K562 (cell line): ENCODE measurements around the gene ACSS2. TPM values are rescaled to one million over a fixed set of nuclear protein-coding genes. Genes with fewer than 3 reads are reported as not detected.

ENCODE experiments used
- ESRRB ChIP-seq: fragments of 250-450 bp; sonication (Bioruptor Pico); IDR thresholded peaks from 2 replicates; pipeline ENCODE4 v1.5.0; 2020; ENCODE audit warnings: mild to moderate bottlenecking, moderate library complexity, borderline replicate concordance
- FOXA3 ChIP-seq, 2 experiments: fragments of 450-650 bp in 1 of 2; sonication (generic) in 1 of 2; formaldehyde crosslinking; IDR thresholded peaks in 1 of 2; conservative IDR thresholded peaks in 1 of 2; 2 replicates each; pipeline versions ENCODE4 v1.4.0 to v1.8.0; 2020 to 2022; ENCODE audit warnings: mild to moderate bottlenecking in 2 of 2, missing genetic modification reagents in 1 of 2
- FOXM1 ChIP-seq, 2 experiments: fragments of 450-650 bp in 1 of 2; sonication (generic) in 1 of 2; formaldehyde crosslinking in 1 of 2; IDR thresholded peaks; 2 replicates each; pipeline versions ENCODE4 v1.6.1 to v1.9.0; 2017 to 2022; ENCODE audit warnings: low read depth in 2 of 2, mild to moderate bottlenecking in 2 of 2, missing genetic modification reagents in 1 of 2, moderate library complexity in 1 of 2
- HCFC1 ChIP-seq: IDR thresholded peaks from 2 replicates; pipeline ENCODE4 v1.6.1; 2012; ENCODE audit warnings: low read depth, low read length, improper control_type of control experiment
- MGA ChIP-seq: fragments of 450-650 bp; IDR thresholded peaks from 2 replicates; pipeline ENCODE4 v1.6.1; 2016; ENCODE audit warnings: mild to moderate bottlenecking, moderate library complexity
- NFIC ChIP-seq: fragments of 450-650 bp; IDR thresholded peaks from 2 replicates; pipeline ENCODE4 v1.6.1; 2017; ENCODE audit warnings: mild to moderate bottlenecking, inconsistent platforms
- POU5F1 ChIP-seq: fragments of 150-350 bp; IDR thresholded peaks from 2 replicates; pipeline ENCODE4 v1.6.1; 2014; ENCODE audit warnings: borderline replicate concordance, low read length, low read depth, mild to moderate bottlenecking; ENCODE audit not compliant: partially characterized antibody
- RBM14 ChIP-seq: fragments of 200-400 bp; formaldehyde crosslinking; IDR thresholded peaks from 2 replicates; pipeline ENCODE4 v1.6.1; 2018; ENCODE audit warnings: low read depth, mild to moderate bottlenecking, low read length, moderate library complexity, borderline replicate concordance; ENCODE audit not compliant: insufficient read depth
- ZNF431 ChIP-seq: sonication (generic); formaldehyde crosslinking; IDR thresholded peaks from 2 replicates; pipeline ENCODE4 v1.8.0; 2022; ENCODE audit warnings: mild to moderate bottlenecking, missing genetic modification reagents
- ZSCAN29 ChIP-seq: fragments of 450-650 bp; IDR thresholded peaks from 2 replicates; pipeline ENCODE4 v1.6.1; 2017
- polyA plus RNA-seq, 8 experiments: library from polyadenylated mRNA; depleted of rRNA in 4 of 8; stranded (reverse) in 5 of 8; unstranded in 3 of 8; fragments of >200 nt; fragmentation: Nextera tagmentation in 2 of 8; fragmentation: Illumina TruSeq in 1 of 8; extraction: Ambion mirVana in 2 of 8; extraction: Trizol in 1 of 8; gene quantifications; 2 replicates each; pipeline versions ENCODE4 v1.2.1 to v1.2.3, GENCODE V29; 2011 to 2014; ENCODE audit warnings: inconsistent platforms in 1 of 8, missing spikeins in 1 of 8
- total RNA-seq, 7 experiments: library from RNA; depleted of rRNA in 6 of 7; stranded (reverse); fragments of >200 nt in 6 of 7; fragmentation: Illumina TruSeq in 2 of 7; extraction: Trizol in 2 of 7; gene quantifications; 2 replicates each; pipeline versions ENCODE4 v1.2.1 to v1.2.3, GENCODE V29; 2011 to 2021; ENCODE audit warnings: low replicate concordance in 1 of 7
- TF ChIP-seq, protein P1 (sequence below): fragments of 150-350 bp; IDR thresholded peaks from 2 replicates; pipeline ENCODE4 v1.6.1; 2014; ENCODE audit warnings: low read depth, mild to moderate bottlenecking, low read length, borderline replicate concordance

The ACSS2 gene
- total and polyA plus RNA-seq, 9 of the 15 experiments (the other 6 are each of a cell fraction or from before 2014, with no cell fraction given): 21.9 to 246 (median 66.2) TPM

- TF ChIP-seq RBM14 (no peak), ZNF431 (CRISPR knock-in tag) (no peak), POU5F1 (no peak), FOXM1 (IDR thresholded peaks at IDR 0.05; ENCODE audit: low read depth) (no peak), FOXM1 (CRISPR knock-in tag; IDR thresholded peaks at IDR 0.05; ENCODE audit: low read depth) (no peak), MGA (no peak), ESRRB (no peak), HCFC1 (no peak), ZSCAN29 (peak; percentile 58; the same call in 1 of the 2 replicates), NFIC (no peak), FOXA3 (CRISPR knock-in tag; conservative IDR thresholded peaks at IDR 0.05 in 1 of 2, IDR thresholded peaks at IDR 0.05 in 1 of 2) (no peak)
- TF ChIP-seq, protein P1, sequence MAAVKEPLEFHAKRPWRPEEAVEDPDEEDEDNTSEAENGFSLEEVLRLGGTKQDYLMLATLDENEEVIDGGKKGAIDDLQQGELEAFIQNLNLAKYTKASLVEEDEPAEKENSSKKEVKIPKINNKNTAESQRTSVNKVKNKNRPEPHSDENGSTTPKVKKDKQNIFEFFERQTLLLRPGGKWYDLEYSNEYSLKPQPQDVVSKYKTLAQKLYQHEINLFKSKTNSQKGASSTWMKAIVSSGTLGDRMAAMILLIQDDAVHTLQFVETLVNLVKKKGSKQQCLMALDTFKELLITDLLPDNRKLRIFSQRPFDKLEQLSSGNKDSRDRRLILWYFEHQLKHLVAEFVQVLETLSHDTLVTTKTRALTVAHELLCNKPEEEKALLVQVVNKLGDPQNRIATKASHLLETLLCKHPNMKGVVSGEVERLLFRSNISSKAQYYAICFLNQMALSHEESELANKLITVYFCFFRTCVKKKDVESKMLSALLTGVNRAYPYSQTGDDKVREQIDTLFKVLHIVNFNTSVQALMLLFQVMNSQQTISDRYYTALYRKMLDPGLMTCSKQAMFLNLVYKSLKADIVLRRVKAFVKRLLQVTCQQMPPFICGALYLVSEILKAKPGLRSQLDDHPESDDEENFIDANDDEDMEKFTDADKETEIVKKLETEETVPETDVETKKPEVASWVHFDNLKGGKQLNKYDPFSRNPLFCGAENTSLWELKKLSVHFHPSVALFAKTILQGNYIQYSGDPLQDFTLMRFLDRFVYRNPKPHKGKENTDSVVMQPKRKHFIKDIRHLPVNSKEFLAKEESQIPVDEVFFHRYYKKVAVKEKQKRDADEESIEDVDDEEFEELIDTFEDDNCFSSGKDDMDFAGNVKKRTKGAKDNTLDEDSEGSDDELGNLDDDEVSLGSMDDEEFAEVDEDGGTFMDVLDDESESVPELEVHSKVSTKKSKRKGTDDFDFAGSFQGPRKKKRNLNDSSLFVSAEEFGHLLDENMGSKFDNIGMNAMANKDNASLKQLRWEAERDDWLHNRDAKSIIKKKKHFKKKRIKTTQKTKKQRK: no peak
Measured at GRCh38 chr20:34876406-34877282, at the start of gene ACSS2 (continued).
